ENCODE data around the gene PTPRB. TPM values are rescaled to one million over a fixed set of nuclear protein-coding genes. Genes with fewer than 3 reads are reported as not detected.

PTPRB gene
- total RNA-seq, 6 experiments from 2014 or later, result 12.7 to 35.9 (median 16.9) TPM

- Histone ChIP-seq H3K4me1 (no peaks in the 10 kb centered on the region), H3K27me3 (no peaks in the 10 kb centered on the region), H3K9me3 (no peaks in the 10 kb centered on the region), H3K36me3 (no peaks in the 10 kb centered on the region), H3K4me3 (no peak overlapping the region), H3K27ac (no peak overlapping the region)
- intact Hi-C loops (cut with DNase I), result no loop called here
- no peak for DNase-seq
- no peak for ATAC-seq
- TF ChIP-seq CTCF (IDR thresholded peaks at IDR 0.05) (no peak), POLR2A (IDR thresholded peaks at IDR 0.05) (no peak)
- WGBS (ENCODE audit: insufficient coverage, low coverage, low lambda C conversion rate, missing lambda C conversion rate), result 15% methylated on average over 1 of the region's 1 CpG
Observed at GRCh38 chr12:70540996-70541395, 96.2 kb downstream of the PTPRB start.

DNA sequence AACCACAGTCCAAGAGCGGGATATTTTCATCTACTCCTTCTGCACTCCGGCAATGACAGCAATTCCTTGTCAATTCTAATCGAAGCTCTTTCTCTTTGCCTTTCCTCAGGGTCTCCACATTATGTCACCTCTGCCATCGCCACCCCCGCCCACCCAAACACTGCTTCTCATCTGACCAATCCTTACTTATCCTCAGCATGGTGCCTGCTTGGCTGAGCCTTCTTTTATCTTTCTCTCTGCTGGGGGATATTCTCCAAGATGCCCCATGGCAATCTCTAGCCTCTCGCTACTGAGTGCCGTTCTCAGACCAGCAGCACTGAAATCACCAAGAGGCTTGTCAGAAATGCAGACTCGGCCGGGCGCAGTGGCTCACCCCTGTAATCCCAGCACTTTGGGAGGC is 100.6 kb downstream of the PTPRB start:
- H3K9me3 ChIP-seq, result no peaks in the 10 kb centered on the region
- intact Hi-C loops (cut with DNase I), result no loop called here
- no peak overlapping the region for H3K27ac ChIP-seq
- DNase-seq (no peak), ATAC-seq (peak in 1 of 4 donors; percentile 6)
- 65% methylated on average over 9 of the region's 10 CpGs for WGBS (ENCODE audit: insufficient coverage, low coverage, low lambda C conversion rate, missing lambda C conversion rate)
- H3K4me1 ChIP-seq, result no peaks in the 10 kb centered on the region
- H3K4me3 ChIP-seq, result no peak overlapping the region
- TF ChIP-seq POLR2A (IDR thresholded peaks at IDR 0.05), result no peak
- no peak for TF ChIP-seq CTCF (IDR thresholded peaks at IDR 0.05)
- no peaks in the 10 kb centered on the region for H3K27me3 ChIP-seq
- no peaks in the 10 kb centered on the region for H3K36me3 ChIP-seq

DNA sequence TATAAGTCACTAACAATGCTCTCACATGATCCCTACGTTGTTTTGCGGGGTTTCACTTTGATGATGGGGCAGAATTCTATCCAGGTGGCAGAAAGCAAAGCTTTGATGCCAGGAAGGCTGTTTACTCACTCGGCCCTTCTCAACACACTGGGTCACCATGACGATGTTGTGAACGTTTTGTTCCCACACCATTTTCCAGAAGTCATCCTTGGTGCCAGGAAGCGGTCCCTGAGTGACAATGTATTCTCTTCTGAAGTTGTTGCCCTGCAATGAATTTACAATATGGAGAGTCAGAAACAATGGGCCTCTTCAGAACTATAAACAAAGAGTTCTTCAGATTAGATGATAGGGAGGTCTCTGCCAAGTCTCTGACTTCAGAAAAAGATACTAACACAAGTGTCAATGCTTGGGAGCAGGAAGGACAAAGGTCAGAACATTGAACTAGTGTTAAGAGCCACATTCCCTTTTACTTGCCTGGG is 101.3 kb downstream of the PTPRB start:
- no peaks in the 10 kb centered on the region for H3K4me1 ChIP-seq
- H3K4me3 ChIP-seq, result no peak overlapping the region
- ATAC-seq, result peak; percentile 44 to 59 (median 58)
- no peak for TF ChIP-seq CTCF (IDR thresholded peaks at IDR 0.05)
- no peak for TF ChIP-seq POLR2A (IDR thresholded peaks at IDR 0.05)
- intact Hi-C loops (cut with DNase I), result no loop called here
- DNase-seq, result no peak
- H3K27ac ChIP-seq, result no peak overlapping the region
- WGBS (ENCODE audit: insufficient coverage, low coverage, low lambda C conversion rate, missing lambda C conversion rate), result 49% methylated on average over 5 of the region's 6 CpGs
- no peaks in the 10 kb centered on the region for H3K27me3 ChIP-seq
- H3K9me3 ChIP-seq, result no peaks in the 10 kb centered on the region
- H3K36me3 ChIP-seq, result no peaks in the 10 kb centered on the region

GRCh38 chr12:70534466-70534865 is 102.8 kb downstream of the PTPRB start:
- ATAC-seq (peak in 1 of 4 donors; percentile 29), DNase-seq (no peak)
- intact Hi-C loops (cut with DNase I), result no loop called here
- WGBS (ENCODE audit: insufficient coverage, low coverage, low lambda C conversion rate, missing lambda C conversion rate), result 54% methylated on average over 2 of the region's 7 CpGs
- Histone ChIP-seq H3K27me3 (no peaks in the 10 kb centered on the region), H3K27ac (no peak overlapping the region), H3K4me3 (no peak overlapping the region), H3K9me3 (no peaks in the 10 kb centered on the region), H3K36me3 (no peaks in the 10 kb centered on the region), H3K4me1 (no peaks in the 10 kb centered on the region)
- TF ChIP-seq CTCF (IDR thresholded peaks at IDR 0.05) (no peak), POLR2A (IDR thresholded peaks at IDR 0.05) (no peak)

DNA sequence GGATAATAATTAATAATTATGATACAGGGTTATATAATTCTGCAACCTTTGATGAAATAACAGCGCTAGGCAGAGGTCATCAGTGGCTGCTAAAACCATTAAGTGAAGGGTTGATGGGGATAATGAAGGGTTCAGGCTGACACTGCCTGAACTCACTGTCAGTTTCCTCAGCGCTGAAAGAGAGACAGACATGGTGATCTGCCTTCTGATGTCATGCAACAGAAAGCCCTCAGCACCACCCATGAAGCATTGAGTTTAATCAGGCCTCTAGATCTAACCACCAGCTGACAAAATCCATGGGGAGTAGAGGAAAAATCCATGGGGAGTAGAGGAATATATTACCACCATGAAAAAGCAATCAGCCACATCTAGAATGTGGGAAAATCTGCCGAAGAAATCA is 107.6 kb downstream of the PTPRB start:
- ATAC-seq, result no peak
- DNase-seq, result no peak
- 66% methylated on average over 3 of the region's 3 CpGs for WGBS (ENCODE audit: insufficient coverage, low coverage, low lambda C conversion rate, missing lambda C conversion rate)
- no peak for TF ChIP-seq CTCF (IDR thresholded peaks at IDR 0.05)
- no peak for TF ChIP-seq POLR2A (IDR thresholded peaks at IDR 0.05)
- Histone ChIP-seq H3K27ac (no peak overlapping the region), H3K4me3 (no peak overlapping the region), H3K4me1 (no peaks in the 10 kb centered on the region), H3K9me3 (no peaks in the 10 kb centered on the region), H3K27me3 (no peaks in the 10 kb centered on the region), H3K36me3 (no peaks in the 10 kb centered on the region)
- intact Hi-C loops (cut with DNase I), result no loop called here
